ENCODE measurements around the gene STON1. TPM values are rescaled to one million over a fixed set of nuclear protein-coding genes. Genes with fewer than 3 reads are reported as not detected.
A peak's percentile ranks its signal among the peaks of the same experiment; 100 is the strongest.

The STON1 gene
- total and polyA plus RNA-seq, 2 donors = 1.8 to 2.9 TPM

DNA sequence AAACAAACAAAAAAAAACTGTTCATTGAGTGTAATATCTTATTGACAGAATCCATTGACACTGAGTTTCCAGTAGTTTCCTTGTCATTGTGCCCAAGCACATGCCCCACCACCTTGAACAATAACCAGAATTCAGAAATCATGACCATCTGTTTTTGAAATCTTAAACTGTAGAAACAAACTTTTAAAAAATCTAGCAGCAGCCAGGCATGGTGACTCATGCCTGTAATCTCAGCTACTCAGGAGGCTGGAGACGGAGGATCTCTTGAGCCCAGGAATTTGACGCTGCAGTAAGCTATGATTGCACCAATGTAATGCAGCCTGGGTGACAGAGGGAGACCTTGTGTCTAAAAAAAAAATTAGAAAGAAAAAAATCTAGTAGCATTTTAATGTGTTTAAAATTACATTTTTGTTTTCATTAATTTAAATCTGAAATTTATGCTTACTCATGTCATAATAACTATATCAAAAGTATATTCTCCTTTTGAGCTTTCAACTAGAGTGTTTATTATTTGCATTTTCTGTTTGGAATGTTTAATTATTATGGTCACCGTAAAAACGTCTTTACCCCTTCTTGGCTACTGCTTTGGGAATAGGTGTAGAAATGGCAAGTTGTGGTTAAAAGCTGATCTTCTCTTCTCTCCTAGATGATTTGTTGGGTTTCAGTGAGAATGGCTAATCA, 25.2 kb upstream of the STON1 start:
- 98% methylated on average over 4 of the region's 4 CpGs for whole genome bisulfite sequencing
- Histone ChIP-seq H3K4me1 (ENCODE audit: control insufficient read depth in 2 of 2, insufficient read depth in 2 of 2, low read length in 2 of 2) (peaks cover 9 to 10% of the 10 kb centered on the region in 2 donors), H3K36me3 (ENCODE audit: control insufficient read depth in 2 of 2, insufficient read depth in 2 of 2, low read length in 1 of 2) (peaks cover 12 to 31% of the 10 kb centered on the region in 2 donors), H3K27me3 (ENCODE audit: control insufficient read depth in 2 of 2, insufficient read depth in 1 of 2, low read length in 1 of 2) (no peaks in the 10 kb centered on the region), H3K9me3 (ENCODE audit: control insufficient read depth in 2 of 2, insufficient read depth in 1 of 2, low read length in 1 of 2) (no peaks in the 10 kb centered on the region), H3K27ac (ENCODE audit: low read depth in 1 of 2, low read length in 1 of 2) (no peak overlapping the region), H3K4me3 (ENCODE audit: low read length in 2 of 2) (no peak overlapping the region)
- no peak for DNase-seq (ENCODE audit: low read depth in 6 of 9, low spot score in 9 of 9)

DNA sequence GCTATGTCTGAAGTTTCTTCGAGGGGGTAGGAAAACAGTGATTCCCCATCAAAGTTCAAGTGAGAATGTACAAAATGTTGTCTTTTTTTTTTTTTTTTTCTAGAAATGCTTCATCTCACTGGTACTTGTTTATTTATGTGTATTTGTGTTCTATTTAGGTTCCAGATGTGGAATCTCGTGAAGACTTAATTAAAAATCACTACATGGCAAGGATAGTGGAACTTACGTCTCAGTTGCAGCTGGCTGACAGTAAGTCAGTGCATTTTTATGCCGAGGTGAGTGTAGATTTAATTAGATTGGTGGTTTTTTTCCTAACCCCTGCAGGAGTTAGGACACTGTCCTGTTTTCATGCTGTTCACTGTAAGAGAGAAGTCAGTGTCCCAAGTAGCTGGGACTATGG, 22.8 kb upstream of the STON1 start:
- 98% methylated on average over 4 of the region's 4 CpGs for WGBS
- DNase-seq (ENCODE audit: low read depth in 6 of 9, low spot score in 9 of 9) = no peak
- no peak overlapping the region for H3K4me3 ChIP-seq (ENCODE audit: low read length in 2 of 2)
- peaks cover 17 to 41% of the 10 kb centered on the region in 2 donors for H3K36me3 ChIP-seq (ENCODE audit: control insufficient read depth in 2 of 2, insufficient read depth in 2 of 2, low read length in 1 of 2)
- H3K4me1 ChIP-seq (ENCODE audit: control insufficient read depth in 2 of 2, insufficient read depth in 2 of 2, low read length in 2 of 2) = peaks cover 9 to 10% of the 10 kb centered on the region in 2 donors
- no peak overlapping the region for H3K27ac ChIP-seq (ENCODE audit: low read depth in 1 of 2, low read length in 1 of 2)
- no peaks in the 10 kb centered on the region for H3K27me3 ChIP-seq (ENCODE audit: control insufficient read depth in 2 of 2, insufficient read depth in 1 of 2, low read length in 1 of 2)
- H3K9me3 ChIP-seq (ENCODE audit: control insufficient read depth in 2 of 2, insufficient read depth in 1 of 2, low read length in 1 of 2) = no peaks in the 10 kb centered on the region

DNA sequence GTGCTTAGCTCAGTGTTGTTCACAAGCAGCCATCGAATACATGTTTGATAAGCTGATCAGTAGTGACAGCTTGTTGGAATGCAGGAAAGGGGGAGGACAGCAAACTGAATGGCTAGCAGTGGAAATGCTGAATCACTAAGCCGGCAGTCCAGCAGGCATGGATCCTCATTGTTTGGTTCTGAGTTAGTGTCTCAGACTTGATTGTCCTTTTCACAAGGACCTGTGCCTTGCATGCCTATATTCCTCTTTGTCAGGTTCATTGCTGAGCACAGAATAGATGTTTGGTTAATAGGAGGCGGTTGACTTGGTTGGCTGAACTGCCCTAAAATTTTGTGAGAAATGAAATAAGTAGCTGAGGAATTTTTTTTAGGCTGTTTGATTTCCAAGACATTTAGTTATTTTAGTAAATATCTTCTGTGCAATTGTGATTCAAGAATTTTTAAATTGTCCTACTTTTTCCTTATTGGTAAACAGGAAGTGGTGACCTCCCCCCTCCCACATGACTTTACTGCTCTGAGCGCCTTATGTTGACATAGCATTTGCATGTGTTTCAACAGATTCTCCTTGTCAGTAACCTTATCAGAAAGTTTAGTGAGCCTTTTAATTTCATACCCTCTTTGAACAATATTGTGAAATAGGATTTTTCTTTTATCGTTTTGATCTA, 21.4 kb upstream of the STON1 start:
- Histone ChIP-seq H3K36me3 (ENCODE audit: control insufficient read depth in 2 of 2, insufficient read depth in 2 of 2, low read length in 1 of 2) (peaks cover 23 to 46% of the 10 kb centered on the region in 2 donors), H3K9me3 (ENCODE audit: control insufficient read depth in 2 of 2, insufficient read depth in 1 of 2, low read length in 1 of 2) (no peaks in the 10 kb centered on the region), H3K27me3 (ENCODE audit: control insufficient read depth in 2 of 2, insufficient read depth in 1 of 2, low read length in 1 of 2) (no peaks in the 10 kb centered on the region), H3K4me1 (ENCODE audit: control insufficient read depth in 2 of 2, insufficient read depth in 2 of 2, low read length in 2 of 2) (peaks cover 9 to 10% of the 10 kb centered on the region in 2 donors), H3K4me3 (ENCODE audit: low read length in 2 of 2) (no peak overlapping the region), H3K27ac (ENCODE audit: low read depth in 1 of 2, low read length in 1 of 2) (peak overlapping the region; percentile 70 to 95)
- peak in 8 of 9 donors; percentile 36 to 81 (median 56) for DNase-seq (ENCODE audit: low read depth in 6 of 9, low spot score in 9 of 9)
- 83% methylated on average over 5 of the region's 5 CpGs for WGBS

DNA sequence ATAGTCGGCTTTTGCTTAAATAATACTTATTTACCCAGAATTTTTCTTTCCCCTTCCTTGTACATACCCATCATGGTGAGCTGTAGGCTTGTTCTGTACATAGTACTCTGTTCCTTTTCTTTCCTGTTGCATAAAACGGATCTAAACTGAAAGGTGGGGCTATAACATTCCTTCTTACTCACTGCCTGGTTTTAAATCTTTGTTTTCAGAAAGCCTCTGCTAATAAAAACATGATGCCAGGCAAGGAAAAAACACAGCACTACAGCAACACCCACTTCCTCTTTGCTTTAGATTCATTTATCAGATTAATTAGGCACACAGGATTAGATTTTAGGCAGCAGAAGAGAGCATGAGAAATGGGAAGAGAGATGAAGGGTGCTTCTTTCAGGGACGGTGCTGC, 19.6 kb upstream of the STON1 start:
- no peaks in the 10 kb centered on the region for H3K9me3 ChIP-seq (ENCODE audit: control insufficient read depth in 2 of 2, insufficient read depth in 1 of 2, low read length in 1 of 2)
- peaks cover 23 to 54% of the 10 kb centered on the region in 2 donors for H3K36me3 ChIP-seq (ENCODE audit: control insufficient read depth in 2 of 2, insufficient read depth in 2 of 2, low read length in 1 of 2)
- peak overlapping the region in 1 of 2 donors; percentile 5 for H3K27ac ChIP-seq (ENCODE audit: low read depth in 1 of 2, low read length in 1 of 2)
- no peak for DNase-seq (ENCODE audit: low read depth in 6 of 9, low spot score in 9 of 9)
- WGBS = 93% methylated on average over 3 of the region's 3 CpGs
- H3K27me3 ChIP-seq (ENCODE audit: control insufficient read depth in 2 of 2, insufficient read depth in 1 of 2, low read length in 1 of 2) = no peaks in the 10 kb centered on the region
- peaks cover 9 to 10% of the 10 kb centered on the region in 2 donors for H3K4me1 ChIP-seq (ENCODE audit: control insufficient read depth in 2 of 2, insufficient read depth in 2 of 2, low read length in 2 of 2)
- no peak overlapping the region for H3K4me3 ChIP-seq (ENCODE audit: low read length in 2 of 2)

DNA sequence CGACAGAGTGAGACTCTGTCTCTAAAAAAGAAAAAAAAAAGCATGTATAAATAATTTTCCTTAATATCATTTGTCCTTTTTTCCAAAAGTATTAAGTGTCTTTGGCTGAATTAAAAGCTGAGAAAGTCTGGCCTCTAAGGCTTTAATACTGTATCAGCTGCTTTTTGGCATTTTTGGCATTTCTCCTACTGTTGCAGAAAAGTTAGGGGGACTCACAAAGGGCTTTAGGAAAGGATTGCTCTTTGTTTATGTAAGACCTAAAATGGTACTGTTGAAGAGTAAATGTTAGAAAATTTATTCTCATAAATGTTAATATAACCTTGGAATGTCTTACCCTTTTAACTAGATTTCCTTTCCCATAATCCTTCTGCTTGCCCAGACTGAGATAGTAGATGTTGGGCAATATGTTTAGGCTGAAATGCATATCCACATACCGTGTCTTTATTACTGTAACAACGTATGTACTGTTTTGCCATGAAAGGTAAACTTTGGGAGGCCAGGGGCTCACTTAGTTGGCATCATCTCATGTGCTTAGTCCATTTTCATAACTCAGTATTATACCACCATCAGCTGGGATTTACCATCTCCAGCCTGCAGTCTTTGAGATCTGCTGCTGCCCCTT, 18.0 kb upstream of the STON1 start:
- WGBS = 98% methylated on average over 3 of the region's 3 CpGs
- no peak overlapping the region for H3K27ac ChIP-seq (ENCODE audit: low read depth in 1 of 2, low read length in 1 of 2)
- no peaks in the 10 kb centered on the region for H3K27me3 ChIP-seq (ENCODE audit: control insufficient read depth in 2 of 2, insufficient read depth in 1 of 2, low read length in 1 of 2)
- peaks cover 24 to 63% of the 10 kb centered on the region in 2 donors for H3K36me3 ChIP-seq (ENCODE audit: control insufficient read depth in 2 of 2, insufficient read depth in 2 of 2, low read length in 1 of 2)
- peaks cover 9 to 10% of the 10 kb centered on the region in 2 donors for H3K4me1 ChIP-seq (ENCODE audit: control insufficient read depth in 2 of 2, insufficient read depth in 2 of 2, low read length in 2 of 2)
- H3K9me3 ChIP-seq (ENCODE audit: control insufficient read depth in 2 of 2, insufficient read depth in 1 of 2, low read length in 1 of 2) = no peaks in the 10 kb centered on the region
- no peak for DNase-seq (ENCODE audit: low read depth in 6 of 9, low spot score in 9 of 9)
- H3K4me3 ChIP-seq (ENCODE audit: low read length in 2 of 2) = no peak overlapping the region

DNA sequence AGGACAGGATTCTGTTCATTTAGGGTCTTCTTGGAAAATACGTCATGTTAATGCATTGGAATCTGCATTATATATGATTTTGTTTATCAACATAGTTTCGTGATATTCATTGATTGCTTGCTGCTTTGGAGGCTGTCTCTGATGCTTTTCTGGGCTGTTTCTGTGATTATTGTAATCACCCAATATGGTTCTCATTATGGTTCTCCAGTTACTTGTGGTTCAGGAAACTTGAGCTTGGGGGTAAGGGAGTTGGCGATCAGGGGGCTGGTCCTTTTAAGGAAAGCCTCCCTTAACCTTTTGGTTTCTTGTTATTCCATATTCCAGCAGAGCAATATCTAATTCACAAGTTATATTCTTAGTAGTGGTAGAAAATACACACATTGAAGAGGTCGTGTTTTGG, 17.4 kb upstream of the STON1 start:
- Histone ChIP-seq H3K9me3 (ENCODE audit: control insufficient read depth in 2 of 2, insufficient read depth in 1 of 2, low read length in 1 of 2) (no peaks in the 10 kb centered on the region), H3K27me3 (ENCODE audit: control insufficient read depth in 2 of 2, insufficient read depth in 1 of 2, low read length in 1 of 2) (no peaks in the 10 kb centered on the region), H3K4me1 (ENCODE audit: control insufficient read depth in 2 of 2, insufficient read depth in 2 of 2, low read length in 2 of 2) (peaks cover 9 to 10% of the 10 kb centered on the region in 2 donors), H3K36me3 (ENCODE audit: control insufficient read depth in 2 of 2, insufficient read depth in 2 of 2, low read length in 1 of 2) (peaks cover 20 to 63% of the 10 kb centered on the region in 2 donors), H3K27ac (ENCODE audit: low read depth in 1 of 2, low read length in 1 of 2) (no peak overlapping the region), H3K4me3 (ENCODE audit: low read length in 2 of 2) (no peak overlapping the region)
- WGBS = 97% methylated on average over 4 of the region's 4 CpGs
- DNase-seq (ENCODE audit: low read depth in 6 of 9, low spot score in 9 of 9) = no peak

DNA sequence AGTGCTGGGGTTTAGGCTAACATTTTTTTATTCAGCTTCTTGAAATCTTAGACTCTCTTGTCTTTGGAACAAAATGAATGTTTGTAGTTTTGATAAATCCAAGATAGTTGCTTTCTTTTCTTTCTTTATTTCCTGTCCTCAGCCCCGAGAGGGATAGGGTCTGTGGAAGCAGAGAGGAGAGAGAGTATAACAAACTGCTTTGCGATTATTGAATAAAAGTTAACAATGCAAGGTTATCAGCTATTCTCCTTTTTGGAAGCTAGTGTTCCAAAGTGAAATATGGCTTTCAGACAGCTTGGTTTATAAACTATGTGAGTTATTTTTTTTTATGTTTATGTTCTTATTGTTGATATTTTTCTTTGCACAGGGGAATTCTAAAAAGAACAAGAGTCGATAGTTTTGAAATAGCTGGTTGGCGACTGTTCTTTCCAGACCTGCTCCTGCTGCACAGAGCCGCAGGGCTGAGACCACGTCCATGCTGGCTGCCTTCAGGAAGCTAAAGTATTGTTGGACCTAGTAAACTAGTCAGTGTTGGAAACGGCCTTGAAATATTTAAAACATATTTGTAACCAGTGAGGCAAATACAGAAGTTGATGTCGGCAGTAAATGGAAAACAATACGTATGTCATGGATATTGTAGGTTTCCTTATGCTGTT, 15.5 kb upstream of the STON1 start:
- H3K9me3 ChIP-seq (ENCODE audit: control insufficient read depth in 2 of 2, insufficient read depth in 1 of 2, low read length in 1 of 2) = no peaks in the 10 kb centered on the region
- DNase-seq (ENCODE audit: low read depth in 6 of 9, low spot score in 9 of 9) = no peak
- H3K4me3 ChIP-seq (ENCODE audit: low read length in 2 of 2) = no peak overlapping the region
- H3K36me3 ChIP-seq (ENCODE audit: control insufficient read depth in 2 of 2, insufficient read depth in 2 of 2, low read length in 1 of 2) = peaks cover 29 to 66% of the 10 kb centered on the region in 2 donors
- H3K4me1 ChIP-seq (ENCODE audit: control insufficient read depth in 2 of 2, insufficient read depth in 2 of 2, low read length in 2 of 2) = no peaks in the 10 kb centered on the region
- no peak overlapping the region for H3K27ac ChIP-seq (ENCODE audit: low read depth in 1 of 2, low read length in 1 of 2)
- WGBS = 97% methylated on average over 9 of the region's 9 CpGs
- no peaks in the 10 kb centered on the region for H3K27me3 ChIP-seq (ENCODE audit: control insufficient read depth in 2 of 2, insufficient read depth in 1 of 2, low read length in 1 of 2)

DNA sequence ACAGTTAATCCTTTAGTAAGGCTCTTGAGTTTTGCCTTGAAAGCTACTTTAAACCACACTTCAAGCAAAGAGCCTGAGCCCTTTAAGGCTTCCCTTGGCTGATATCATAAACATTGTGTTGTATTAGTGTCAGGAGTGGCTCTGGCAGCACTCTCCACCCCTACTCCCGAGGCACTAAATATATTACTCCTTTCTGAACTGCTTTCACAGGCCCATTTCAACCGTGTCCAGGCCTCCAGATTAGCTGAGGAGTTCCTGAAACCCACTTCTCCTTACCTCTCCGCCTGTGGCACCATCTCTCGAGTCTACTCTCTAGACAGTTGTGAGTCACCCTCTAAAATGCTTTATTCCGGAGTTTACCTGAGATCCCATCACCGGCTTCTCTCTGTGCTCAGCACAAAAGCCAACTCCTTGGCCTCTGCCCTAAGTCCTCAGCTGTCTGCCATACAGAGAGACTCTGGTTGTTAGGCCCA, 14.4 kb upstream of the STON1 start:
- WGBS = 98% methylated on average over 6 of the region's 6 CpGs

More for the DNA sequence above, 14.4 kb upstream of the STON1 start:
- no peak overlapping the region for H3K27ac ChIP-seq (ENCODE audit: low read depth in 1 of 2, low read length in 1 of 2)
- no peak overlapping the region for H3K4me3 ChIP-seq (ENCODE audit: low read length in 2 of 2)
- no peaks in the 10 kb centered on the region for H3K4me1 ChIP-seq (ENCODE audit: control insufficient read depth in 2 of 2, insufficient read depth in 2 of 2, low read length in 2 of 2)
- H3K27me3 ChIP-seq (ENCODE audit: control insufficient read depth in 2 of 2, insufficient read depth in 1 of 2, low read length in 1 of 2) = no peaks in the 10 kb centered on the region
- peaks cover 26 to 68% of the 10 kb centered on the region in 2 donors for H3K36me3 ChIP-seq (ENCODE audit: control insufficient read depth in 2 of 2, insufficient read depth in 2 of 2, low read length in 1 of 2)
- DNase-seq (ENCODE audit: low read depth in 6 of 9, low spot score in 9 of 9) = no peak
- H3K9me3 ChIP-seq (ENCODE audit: control insufficient read depth in 2 of 2, insufficient read depth in 1 of 2, low read length in 1 of 2) = no peaks in the 10 kb centered on the region
